ENCODE measurements around the gene ZG16. TPM values are rescaled to one million over a fixed set of nuclear protein-coding genes. Genes with fewer than 3 reads are reported as not detected.

ZG16 gene
- polyA plus RNA-seq, 3 donors = 0.09 TPM; not detected in 2

GRCh38 chr16:29805232-29806098 lies 27.4 kb downstream of the ZG16 start:
- DNase-seq (ENCODE audit: extremely low read depth in 1 of 11, low read depth in 9 of 11, low spot score in 4 of 11) = peak in 10 of 11 donors; percentile 90 to 97 (median 96)

DNA sequence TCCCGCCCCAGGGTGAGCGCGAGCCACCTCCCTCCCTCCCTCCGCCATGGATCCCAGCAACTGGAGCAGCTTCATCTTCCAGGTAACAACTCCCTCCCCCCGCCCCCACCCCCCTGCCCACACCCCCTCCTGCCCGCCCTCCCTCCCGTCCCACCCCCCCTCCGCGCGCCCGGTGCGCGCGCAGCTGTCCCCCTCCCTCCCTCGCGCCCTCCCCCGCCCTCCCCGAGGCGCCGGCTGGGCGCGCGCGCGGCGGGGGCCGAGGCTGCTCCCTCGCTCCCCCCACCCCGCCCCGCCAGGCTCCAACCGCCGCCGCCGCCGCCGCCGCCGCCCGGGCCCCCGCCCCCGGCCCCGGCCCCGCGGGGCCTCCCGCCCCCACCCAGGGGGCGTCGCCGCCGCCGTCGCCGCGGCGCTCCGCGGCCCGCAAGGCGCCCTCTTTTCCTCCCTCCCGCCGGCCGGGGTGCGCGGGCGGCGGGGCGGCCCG lies 28.1 kb downstream of the ZG16 start, which contains the start of gene MAZ:
Gene MAZ, plus strand, starts transcription at position 431 of the 481 bp plus-strand sequence. CDS start 173 bp downstream, outside the sequence.
- no peak for DNase-seq (ENCODE audit: extremely low read depth in 1 of 11, low read depth in 9 of 11, low spot score in 4 of 11)

DNA sequence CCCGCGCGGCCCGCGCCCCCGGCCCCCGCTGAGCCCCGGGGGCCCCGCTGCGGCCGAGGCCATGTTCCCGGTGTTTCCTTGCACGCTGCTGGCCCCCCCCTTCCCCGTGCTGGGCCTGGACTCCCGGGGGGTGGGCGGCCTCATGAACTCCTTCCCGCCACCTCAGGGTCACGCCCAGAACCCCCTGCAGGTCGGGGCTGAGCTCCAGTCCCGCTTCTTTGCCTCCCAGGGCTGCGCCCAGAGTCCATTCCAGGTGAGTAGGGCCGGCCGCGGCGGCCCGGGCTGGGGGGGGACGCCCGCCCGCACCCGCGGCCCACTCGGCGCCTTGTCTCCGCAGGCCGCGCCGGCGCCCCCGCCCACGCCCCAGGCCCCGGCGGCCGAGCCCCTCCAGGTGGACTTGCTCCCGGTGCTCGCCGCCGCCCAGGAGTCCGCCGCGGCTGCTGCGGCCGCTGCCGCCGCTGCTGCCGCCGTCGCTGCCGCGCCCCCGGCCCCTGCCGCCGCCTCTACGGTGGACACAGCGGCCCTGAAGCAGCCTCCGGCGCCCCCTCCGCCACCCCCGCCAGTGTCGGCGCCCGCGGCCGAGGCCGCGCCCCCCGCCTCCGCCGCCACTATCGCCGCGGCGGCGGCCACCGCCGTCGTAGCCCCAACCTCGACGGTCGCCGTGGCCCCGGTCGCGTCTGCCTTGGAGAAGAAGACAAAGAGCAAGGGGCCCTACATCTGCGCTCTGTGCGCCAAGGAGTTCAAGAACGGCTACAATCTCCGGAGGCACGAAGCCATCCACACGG lies 28.8 kb downstream of the ZG16 start:
- peak in 1 of 11 donors; percentile 55 for DNase-seq (ENCODE audit: extremely low read depth in 1 of 11, low read depth in 9 of 11, low spot score in 4 of 11)

DNA sequence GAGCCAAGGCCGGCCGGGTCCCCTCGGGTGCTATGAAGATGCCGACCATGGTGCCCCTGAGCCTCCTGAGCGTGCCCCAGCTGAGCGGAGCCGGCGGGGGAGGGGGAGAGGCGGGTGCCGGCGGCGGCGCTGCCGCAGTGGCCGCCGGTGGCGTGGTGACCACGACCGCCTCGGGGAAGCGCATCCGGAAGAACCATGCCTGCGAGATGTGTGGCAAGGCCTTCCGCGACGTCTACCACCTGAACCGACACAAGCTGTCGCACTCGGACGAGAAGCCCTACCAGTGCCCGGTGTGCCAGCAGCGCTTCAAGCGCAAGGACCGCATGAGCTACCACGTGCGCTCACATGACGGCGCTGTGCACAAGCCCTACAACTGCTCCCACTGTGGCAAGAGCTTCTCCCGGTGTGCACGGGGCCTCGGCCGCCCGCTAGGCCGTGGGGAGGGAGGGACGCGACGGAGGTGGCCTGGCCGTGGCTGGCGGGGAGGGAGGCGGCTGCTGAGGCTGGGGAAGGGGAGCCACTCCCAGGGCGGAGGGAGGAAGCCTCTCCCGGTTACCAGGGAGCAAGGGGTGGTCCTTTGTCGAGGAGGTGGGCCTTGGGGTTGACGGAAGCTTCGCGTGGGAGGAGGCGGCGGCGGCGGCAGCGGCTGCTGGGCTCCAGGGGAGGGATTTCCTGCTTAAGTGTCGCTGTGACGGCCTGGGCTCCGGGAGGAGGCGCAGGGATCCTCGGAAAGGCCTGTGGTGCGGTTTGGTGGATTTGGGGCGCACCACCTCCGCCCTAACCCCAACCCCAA lies 29.6 kb downstream of the ZG16 start:
- DNase-seq (ENCODE audit: extremely low read depth in 1 of 11, low read depth in 9 of 11, low spot score in 4 of 11) = peak in 9 of 11 donors; percentile 75 to 90 (median 85)

GRCh38 chr16:29808219-29808900 lies 30.3 kb downstream of the ZG16 start:
- no peak for DNase-seq (ENCODE audit: extremely low read depth in 1 of 11, low read depth in 9 of 11, low spot score in 4 of 11)

- no peak for DNase-seq (ENCODE audit: extremely low read depth in 1 of 11, low read depth in 9 of 11, low spot score in 4 of 11)
Observed at GRCh38 chr16:29809031-29809747, 31.1 kb downstream of the ZG16 start.

GRCh38 chr16:29809850-29810698 lies 32.0 kb downstream of the ZG16 start:
- no peak for DNase-seq (ENCODE audit: extremely low read depth in 1 of 11, low read depth in 9 of 11, low spot score in 4 of 11)

DNA sequence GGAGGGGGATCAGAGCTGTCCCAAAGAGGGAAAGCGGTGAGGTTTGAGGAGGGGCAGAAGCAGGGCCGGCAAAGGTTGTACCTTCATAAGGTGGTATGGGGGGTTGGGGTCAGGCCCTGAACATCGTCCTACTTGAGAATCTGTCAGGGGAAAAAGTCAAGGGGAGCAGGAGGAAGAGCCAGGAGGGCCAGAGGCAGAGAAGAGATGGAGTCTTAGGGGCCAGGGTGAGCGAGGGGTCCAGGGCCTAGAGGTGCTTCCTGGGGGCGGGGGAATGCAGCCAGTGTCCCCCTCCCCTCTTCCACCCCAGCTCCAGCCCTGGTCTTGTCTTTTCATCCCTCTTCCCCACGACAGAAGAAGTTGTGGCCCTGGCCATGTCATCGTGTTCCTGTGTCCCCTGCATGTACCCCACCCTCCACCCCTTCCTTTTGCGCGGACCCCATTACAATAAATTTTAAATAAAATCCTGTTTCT lies 32.7 kb downstream of the ZG16 start:
- DNase-seq (ENCODE audit: extremely low read depth in 1 of 11, low read depth in 9 of 11, low spot score in 4 of 11) = no peak

DNA sequence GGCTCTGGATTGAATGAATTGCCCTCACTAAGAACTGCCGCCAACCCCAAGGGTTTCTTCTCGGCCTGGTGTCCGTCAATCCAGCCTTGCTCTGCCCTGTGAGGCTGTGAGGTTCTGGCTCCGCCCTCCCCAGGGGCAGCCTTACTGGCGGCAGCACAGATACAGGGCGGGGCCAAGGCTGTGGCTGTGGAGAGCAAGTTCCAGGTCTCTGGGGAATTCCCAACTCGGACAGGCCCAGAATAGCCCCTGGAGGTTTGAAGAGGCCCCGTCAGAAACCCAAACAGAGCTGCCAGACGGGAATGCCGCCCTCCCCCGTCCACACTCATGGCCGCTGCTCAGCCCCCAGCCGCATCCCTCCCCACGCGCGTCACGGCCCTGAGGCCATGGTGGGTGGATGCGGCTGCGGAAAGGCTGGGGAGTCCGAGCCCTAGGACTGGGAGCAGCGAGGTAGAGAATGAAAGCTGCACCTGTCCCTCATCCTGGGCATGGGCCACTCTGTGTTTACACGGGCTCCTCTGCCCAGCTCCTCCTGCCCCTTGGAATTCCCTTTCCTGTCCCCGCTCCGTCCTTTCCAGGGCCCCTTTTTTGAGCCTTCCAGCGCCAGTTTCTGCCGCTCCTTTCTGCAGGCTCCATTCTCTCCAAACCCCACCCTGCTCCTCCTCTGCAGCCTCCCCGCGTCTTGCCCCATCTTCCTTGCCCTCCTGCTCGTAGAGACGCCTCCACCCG lies 33.3 kb downstream of the ZG16 start:
- DNase-seq (ENCODE audit: extremely low read depth in 1 of 11, low read depth in 9 of 11, low spot score in 4 of 11) = peak; percentile 75 to 95 (median 91)

DNA sequence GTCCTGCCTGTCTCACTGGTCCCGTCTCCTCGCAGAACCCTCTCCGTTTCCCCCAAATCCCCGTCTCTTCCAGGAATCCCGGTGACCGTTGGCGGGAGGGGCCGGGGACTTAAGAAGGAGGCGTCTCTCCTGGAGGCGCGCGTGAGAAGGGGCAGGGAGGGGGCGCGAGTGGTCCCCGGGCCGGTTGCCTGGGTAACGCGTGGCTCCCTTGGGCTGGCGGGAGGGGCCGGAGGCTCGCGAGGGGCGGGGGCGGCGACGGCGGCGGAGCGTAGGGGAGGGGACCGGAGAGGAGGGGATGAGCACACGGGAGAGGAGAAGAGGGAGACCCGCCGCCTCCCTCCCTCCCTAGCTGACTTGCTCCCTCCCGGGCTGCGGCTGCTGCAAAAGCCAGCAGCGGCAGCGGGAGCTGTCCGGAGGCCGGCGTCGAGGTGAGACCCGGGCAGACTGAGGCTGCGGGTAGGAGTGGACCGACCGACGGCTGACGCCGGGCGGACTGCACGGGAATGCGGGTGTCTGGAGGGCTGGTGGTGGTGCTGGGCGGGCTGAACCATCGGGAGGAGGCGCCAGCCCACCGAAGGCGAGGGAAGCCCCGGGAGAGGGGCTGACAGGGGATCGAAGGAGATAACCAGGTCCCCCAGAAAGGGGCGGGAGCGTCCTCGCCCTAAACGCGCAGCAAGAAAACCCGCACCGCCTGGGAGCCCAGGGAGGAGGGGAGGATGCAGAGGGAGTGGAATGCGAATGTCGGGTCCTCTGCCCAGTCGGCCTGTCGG lies 34.0 kb downstream of the ZG16 start, which contains the start of gene PRRT2:
Gene PRRT2, plus strand, starts transcription at position 298 of the 770 bp plus-strand sequence. CDS start 862 bp downstream, outside the sequence.
- DNase-seq (ENCODE audit: extremely low read depth in 1 of 11, low read depth in 9 of 11, low spot score in 4 of 11) = peak in 6 of 11 donors; percentile 61 to 70 (median 66)

DNA sequence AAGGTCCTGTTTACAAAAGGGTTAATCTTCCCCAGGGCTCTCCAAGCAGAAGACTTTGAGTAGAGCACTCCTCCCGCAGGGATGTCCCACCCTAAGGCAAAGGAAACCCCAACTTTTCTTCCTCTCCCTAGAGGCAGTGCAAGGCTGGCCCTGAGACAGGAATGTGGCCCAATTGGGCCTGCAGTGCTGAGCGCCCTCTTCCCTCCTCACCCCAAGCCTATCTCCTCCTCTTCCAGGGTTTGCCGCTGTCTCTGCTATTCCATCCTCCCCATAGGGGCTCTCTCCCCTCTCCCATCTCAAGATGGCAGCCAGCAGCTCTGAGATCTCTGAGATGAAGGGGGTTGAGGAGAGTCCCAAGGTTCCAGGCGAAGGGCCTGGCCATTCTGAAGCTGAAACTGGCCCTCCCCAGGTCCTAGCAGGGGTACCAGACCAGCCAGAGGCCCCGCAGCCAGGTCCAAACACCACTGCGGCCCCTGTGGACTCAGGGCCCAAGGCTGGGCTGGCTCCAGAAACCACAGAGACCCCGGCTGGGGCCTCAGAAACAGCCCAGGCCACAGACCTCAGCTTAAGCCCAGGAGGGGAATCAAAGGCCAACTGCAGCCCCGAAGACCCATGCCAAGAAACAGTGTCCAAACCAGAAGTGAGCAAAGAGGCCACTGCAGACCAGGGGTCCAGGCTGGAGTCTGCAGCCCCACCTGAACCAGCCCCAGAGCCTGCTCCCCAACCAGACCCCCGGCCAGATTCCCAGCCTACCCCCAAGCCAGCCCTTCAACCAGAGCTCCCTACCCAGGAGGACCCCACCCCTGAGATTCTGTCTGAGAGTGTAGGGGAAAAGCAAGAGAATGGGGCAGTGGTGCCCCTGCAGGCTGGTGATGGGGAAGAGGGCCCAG lies 34.9 kb downstream of the ZG16 start:
- no peak for DNase-seq (ENCODE audit: extremely low read depth in 1 of 11, low read depth in 9 of 11, low spot score in 4 of 11)

- no peak for DNase-seq (ENCODE audit: extremely low read depth in 1 of 11, low read depth in 9 of 11, low spot score in 4 of 11)
Observed at GRCh38 chr16:29813644-29814562, 35.8 kb downstream of the ZG16 start.

GRCh38 chr16:29814592-29814991 lies 36.5 kb downstream of the ZG16 start:
- no peak for DNase-seq (ENCODE audit: extremely low read depth in 1 of 11, low read depth in 9 of 11, low spot score in 4 of 11)

Measured in renal cortex interstitium (tissue), 11 donors.